ENCODE results near the gene EPC2. TPM values are rescaled to one million over a fixed set of nuclear protein-coding genes. Genes with fewer than 3 reads are reported as not detected.

EPC2 gene
- polyA plus RNA-seq, 3 donors: 1.4 to 19.2 (median 2.0) TPM

DNA sequence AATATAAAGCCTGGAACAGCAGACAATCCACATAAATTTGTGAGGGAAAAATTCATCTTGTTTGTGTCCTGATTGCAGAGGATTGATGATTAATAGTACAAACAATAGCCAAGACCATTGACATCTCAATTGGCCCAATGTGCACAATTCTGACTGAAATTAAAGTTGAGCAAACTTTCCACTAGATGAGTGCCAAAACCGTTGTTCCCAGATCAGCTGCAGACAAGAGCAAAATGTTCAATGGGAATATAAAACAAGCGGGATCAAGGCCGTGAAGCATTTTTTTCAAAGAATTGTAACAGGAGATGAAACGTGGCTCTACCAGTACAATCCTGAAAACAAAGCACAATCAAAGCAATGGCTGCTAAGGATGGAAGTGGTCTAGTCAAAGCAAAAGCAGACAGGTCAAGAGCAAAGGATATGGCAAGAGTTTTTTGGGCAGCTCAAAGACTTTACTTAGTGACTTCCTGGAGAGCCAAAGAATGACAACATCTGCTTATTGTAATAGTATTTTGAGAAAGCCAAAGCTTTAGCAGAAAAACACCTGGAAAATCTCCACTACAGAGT is 174.6 kb downstream of the EPC2 start:
- peaks cover 6% of the 10 kb centered on the region for H3K4me1 Mint-ChIP-seq
- no peak overlapping the region for H3K4me3 Mint-ChIP-seq
- intact Hi-C loops (cut with micrococcal nuclease): no loop called here
- no peaks in the 10 kb centered on the region for H3K36me3 Mint-ChIP-seq
- peaks cover 14 to 19% (median 19%) of the 10 kb centered on the region in 3 donors for H3K27me3 Mint-ChIP-seq (ENCODE audit: low read depth in 3 of 3)
- Histone ChIP-seq H3K36me3 (replicated peaks in 1 of 2; ENCODE audit: control insufficient read depth in 1 of 2, insufficient read depth in 2 of 2, low read length in 2 of 2) (no peaks in the 10 kb centered on the region), H4K20me1 (ENCODE audit: insufficient read depth, low read length) (no peaks in the 10 kb centered on the region), H3K27me3 (ENCODE audit: control insufficient read depth in 2 of 2, insufficient read depth in 2 of 2, low read length in 2 of 2) (peaks cover 4 to 11% of the 10 kb centered on the region in 2 donors), H3K9ac (ENCODE audit: insufficient read depth, low read length, poor library complexity, severe bottlenecking) (no peak overlapping the region), H3K9me3 (replicated peaks in 1 of 2; ENCODE audit: control insufficient read depth in 1 of 2, insufficient read depth in 1 of 2, low read length in 2 of 2) (no peaks in the 10 kb centered on the region), H3K4me2 (replicated peaks; ENCODE audit: extremely low read depth, low read length, poor library complexity, severe bottlenecking) (no peak overlapping the region), H3K79me2 (ENCODE audit: insufficient read depth, low read length) (no peaks in the 10 kb centered on the region), H2AFZ (ENCODE audit: insufficient read depth, low read depth, low read length, poor library complexity, severe bottlenecking) (no peak overlapping the region), H3K27ac (ENCODE audit: low read depth in 1 of 2, low read length in 2 of 2) (no peak overlapping the region), H3K4me1 (ENCODE audit: control insufficient read depth in 1 of 2, insufficient read depth in 2 of 2, low read length in 2 of 2) (no peaks in the 10 kb centered on the region), H3K4me3 (replicated peaks in 1 of 3; ENCODE audit: low read depth in 2 of 3, low read length in 3 of 3) (no peak overlapping the region)
- no peak for DNase-seq
- TF ChIP-seq, protein P1, sequence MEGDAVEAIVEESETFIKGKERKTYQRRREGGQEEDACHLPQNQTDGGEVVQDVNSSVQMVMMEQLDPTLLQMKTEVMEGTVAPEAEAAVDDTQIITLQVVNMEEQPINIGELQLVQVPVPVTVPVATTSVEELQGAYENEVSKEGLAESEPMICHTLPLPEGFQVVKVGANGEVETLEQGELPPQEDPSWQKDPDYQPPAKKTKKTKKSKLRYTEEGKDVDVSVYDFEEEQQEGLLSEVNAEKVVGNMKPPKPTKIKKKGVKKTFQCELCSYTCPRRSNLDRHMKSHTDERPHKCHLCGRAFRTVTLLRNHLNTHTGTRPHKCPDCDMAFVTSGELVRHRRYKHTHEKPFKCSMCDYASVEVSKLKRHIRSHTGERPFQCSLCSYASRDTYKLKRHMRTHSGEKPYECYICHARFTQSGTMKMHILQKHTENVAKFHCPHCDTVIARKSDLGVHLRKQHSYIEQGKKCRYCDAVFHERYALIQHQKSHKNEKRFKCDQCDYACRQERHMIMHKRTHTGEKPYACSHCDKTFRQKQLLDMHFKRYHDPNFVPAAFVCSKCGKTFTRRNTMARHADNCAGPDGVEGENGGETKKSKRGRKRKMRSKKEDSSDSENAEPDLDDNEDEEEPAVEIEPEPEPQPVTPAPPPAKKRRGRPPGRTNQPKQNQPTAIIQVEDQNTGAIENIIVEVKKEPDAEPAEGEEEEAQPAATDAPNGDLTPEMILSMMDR (IDR thresholded peaks at IDR 0.05): no peak
- H3K9me3 Mint-ChIP-seq: peaks cover 0 to 6% (median 0%) of the 10 kb centered on the region in 7 donors
- H3K27ac Mint-ChIP-seq: no peak overlapping the region
- 80% methylated on average over 4 of the region's 4 CpGs for WGBS (ENCODE audit: insufficient coverage)

DNA sequence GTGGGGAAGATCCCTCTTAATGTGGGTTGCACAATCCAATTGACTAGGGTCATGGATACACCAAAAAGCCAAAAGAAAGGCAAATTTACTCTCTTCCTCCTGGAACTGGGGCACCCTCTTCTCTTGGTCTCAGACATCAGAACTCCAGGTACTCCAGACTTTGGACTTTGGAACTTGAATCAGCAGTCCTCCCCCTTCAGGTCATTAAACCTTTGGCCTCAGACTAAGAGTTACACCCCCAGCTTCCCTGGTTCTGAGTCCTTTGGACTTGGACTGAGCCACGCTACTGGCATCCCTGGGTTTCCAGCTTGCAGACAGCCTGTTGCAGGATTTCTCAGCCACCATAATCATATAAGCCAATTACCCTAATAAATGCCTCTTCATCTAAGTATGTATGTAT is 179.6 kb downstream of the EPC2 start:
- Mint-ChIP-seq H3K9me3 (peaks cover 0 to 5% (median 3%) of the 10 kb centered on the region in 7 donors), H3K4me1 (no peaks in the 10 kb centered on the region), H3K36me3 (no peaks in the 10 kb centered on the region), H3K27me3 (ENCODE audit: low read depth in 3 of 3) (peaks cover 0 to 4% (median under 1%) of the 10 kb centered on the region in 3 donors), H3K4me3 (no peak overlapping the region), H3K27ac (no peak overlapping the region)
- no peaks in the 10 kb centered on the region for H3K36me3 ChIP-seq (replicated peaks in 1 of 2; ENCODE audit: control insufficient read depth in 1 of 2, insufficient read depth in 2 of 2, low read length in 2 of 2)
- H3K4me1 ChIP-seq (ENCODE audit: control insufficient read depth in 1 of 2, insufficient read depth in 2 of 2, low read length in 2 of 2): no peaks in the 10 kb centered on the region
- TF ChIP-seq, protein P1 (IDR thresholded peaks at IDR 0.05): no peak
- no peak overlapping the region for H3K4me3 ChIP-seq (replicated peaks in 1 of 3; ENCODE audit: low read depth in 2 of 3, low read length in 3 of 3)
- DNase-seq: no peak
- intact Hi-C loops (cut with micrococcal nuclease): no loop called here
- WGBS (ENCODE audit: insufficient coverage): no CpG with 5 or more reads among the region's 1 CpG
- no peaks in the 10 kb centered on the region for H3K9me3 ChIP-seq (replicated peaks in 1 of 2; ENCODE audit: control insufficient read depth in 1 of 2, insufficient read depth in 1 of 2, low read length in 2 of 2)
- no peak overlapping the region for H3K9ac ChIP-seq (ENCODE audit: insufficient read depth, low read length, poor library complexity, severe bottlenecking)
- no peaks in the 10 kb centered on the region for H4K20me1 ChIP-seq (ENCODE audit: insufficient read depth, low read length)
- H3K4me2 ChIP-seq (replicated peaks; ENCODE audit: extremely low read depth, low read length, poor library complexity, severe bottlenecking): no peak overlapping the region
- H2AFZ ChIP-seq (ENCODE audit: insufficient read depth, low read depth, low read length, poor library complexity, severe bottlenecking): no peak overlapping the region
- no peaks in the 10 kb centered on the region for H3K79me2 ChIP-seq (ENCODE audit: insufficient read depth, low read length)
- H3K27ac ChIP-seq (ENCODE audit: low read depth in 1 of 2, low read length in 2 of 2): no peak overlapping the region
- H3K27me3 ChIP-seq (ENCODE audit: control insufficient read depth in 2 of 2, insufficient read depth in 2 of 2, low read length in 2 of 2): peaks cover 0 to 1% of the 10 kb centered on the region in 2 donors
